Right atrium auricular region (tissue), 2 donors: ENCODE data around the gene CDRT4. TPM values are rescaled to one million over a fixed set of nuclear protein-coding genes. Genes with fewer than 3 reads are reported as not detected.

Experiments used
- DNase-seq: peaks from one replicate; pipeline ENCODE4 v3.0.0-alpha.2; 2019; ENCODE audit warnings: low spot score
- H3K27ac ChIP-seq, 2 donors: fragments of 200-600 bp; sonication (generic); 1 replicate in 1 of 2; 2 replicates in 1 of 2; pipeline ENCODE4 v1.5.1; 2016 to 2019
- H3K27me3 ChIP-seq, 2 donors: fragments of 200-600 bp; sonication (generic); one replicate each; pipeline versions ENCODE4 v1.5.1 to v1.6.0; 2017 to 2019
- H3K36me3 ChIP-seq: fragments of 200-600 bp; sonication (generic); one replicate; pipeline ENCODE4 v1.5.1; 2016
- H3K4me1 ChIP-seq, 2 donors: fragments of 200-600 bp; sonication (generic); one replicate each; pipeline versions ENCODE4 v1.5.1 to v1.6.0; 2017 to 2019
- H3K4me3 ChIP-seq, 2 donors: fragments of 200-600 bp; sonication (generic); 1 replicate in 1 of 2; 2 replicates in 1 of 2; pipeline ENCODE4 v1.5.1; 2017 to 2019; ENCODE audit warnings: mild to moderate bottlenecking in 1 of 2, moderate library complexity in 1 of 2
- H3K9me3 ChIP-seq, 2 donors: fragments of 200-600 bp; sonication (generic); one replicate each; pipeline ENCODE4 v1.5.1; 2019
- CTCF ChIP-seq, 2 donors: fragments of 200-600 bp; sonication (generic); IDR thresholded peaks; one replicate each; pipeline ENCODE4 v1.5.1; 2019; ENCODE audit warnings: antibody characterized with exemption in 2 of 2
- total RNA-seq, 2 donors: library from RNA; depleted of rRNA; stranded (reverse); fragments of >200 nt; gene quantifications; one replicate each; pipeline ENCODE4 v1.1.0, GENCODE V29; 2016

CDRT4 gene
- total RNA-seq, 2 donors from 2014 or later, result 0.94 TPM; not detected in 1

- H3K27ac ChIP-seq, result peak overlapping the region; percentile 67 to 87
- H3K4me3 ChIP-seq, result peak overlapping the region in 1 of 2 donors; percentile 20
- no peaks in the 10 kb centered on the region for H3K9me3 ChIP-seq
- no peaks in the 10 kb centered on the region for H3K27me3 ChIP-seq
- TF ChIP-seq CTCF (IDR thresholded peaks at IDR 0.05), result no peak
- peaks cover 3 to 37% of the 10 kb centered on the region in 2 donors for H3K4me1 ChIP-seq
- H3K36me3 ChIP-seq, result no peaks in the 10 kb centered on the region
- peak; percentile 81 for DNase-seq
These were observed 57.6 kb downstream of the CDRT4 start for GRCh38 chr17:15409721-15410250.

- H3K36me3 ChIP-seq, result no peaks in the 10 kb centered on the region
- H3K4me3 ChIP-seq, result no peak overlapping the region
- no peaks in the 10 kb centered on the region for H3K9me3 ChIP-seq
- peak overlapping the region; percentile 67 to 87 for H3K27ac ChIP-seq
- no peaks in the 10 kb centered on the region for H3K27me3 ChIP-seq
- no peak for DNase-seq
- no peak for TF ChIP-seq CTCF (IDR thresholded peaks at IDR 0.05)
- peaks cover 3 to 34% of the 10 kb centered on the region in 2 donors for H3K4me1 ChIP-seq
These were observed 58.6 kb downstream of the CDRT4 start for GRCh38 chr17:15408803-15409202.

- no peaks in the 10 kb centered on the region for H3K36me3 ChIP-seq
- H3K27me3 ChIP-seq, result no peaks in the 10 kb centered on the region
- DNase-seq, result no peak
- H3K4me1 ChIP-seq, result peaks cover 3 to 27% of the 10 kb centered on the region in 2 donors
- no peak overlapping the region for H3K4me3 ChIP-seq
- no peak for TF ChIP-seq CTCF (IDR thresholded peaks at IDR 0.05)
- H3K27ac ChIP-seq, result no peak overlapping the region
- no peaks in the 10 kb centered on the region for H3K9me3 ChIP-seq
These were observed 61.3 kb downstream of the CDRT4 start for GRCh38 chr17:15406081-15406480.

GRCh38 chr17:15405058-15405415 is 62.4 kb downstream of the CDRT4 start:
- DNase-seq, result no peak
- Histone ChIP-seq H3K27ac (peak overlapping the region in 1 of 2 donors; percentile 64), H3K36me3 (no peaks in the 10 kb centered on the region), H3K4me1 (peaks cover 0 to 21% of the 10 kb centered on the region in 2 donors), H3K27me3 (no peaks in the 10 kb centered on the region), H3K4me3 (no peak overlapping the region), H3K9me3 (no peaks in the 10 kb centered on the region)
- TF ChIP-seq CTCF (IDR thresholded peaks at IDR 0.05), result no peak

- Histone ChIP-seq H3K27ac (peak overlapping the region; percentile 54 to 64), H3K36me3 (no peaks in the 10 kb centered on the region), H3K4me3 (no peak overlapping the region), H3K9me3 (no peaks in the 10 kb centered on the region), H3K27me3 (no peaks in the 10 kb centered on the region), H3K4me1 (peaks cover 0 to 22% of the 10 kb centered on the region in 2 donors)
- no peak for TF ChIP-seq CTCF (IDR thresholded peaks at IDR 0.05)
- DNase-seq, result no peak
These were observed 63.0 kb downstream of the CDRT4 start for GRCh38 chr17:15404106-15405057.
